ENCODE results near the gene SERPIND1.

Gene SERPIND1

GRCh38 chr22:20773793-20774212, at the start of gene SERPIND1:
Gene SERPIND1 (plus strand): TSS chr22:20774113. CDS start chr22:20779313, 5,200 bp downstream.
- H3K4me3 ChIP-seq (ENCODE audit: low read depth, low read length): no peak within 1 kb of the TSS
- no peak for DNase-seq (ENCODE audit: low read depth)
- no peak for TF ChIP-seq MYC (IDR thresholded peaks at IDR 0.05; ENCODE audit: low read depth, low read length)
- no peak for TF ChIP-seq POLR2A (IDR thresholded peaks at IDR 0.05; ENCODE audit: extremely low read depth, insufficient read length)
- TF ChIP-seq CTCF (IDR thresholded peaks at IDR 0.05; ENCODE audit: low read depth, low read length): no peak
- TF ChIP-seq, protein P1, sequence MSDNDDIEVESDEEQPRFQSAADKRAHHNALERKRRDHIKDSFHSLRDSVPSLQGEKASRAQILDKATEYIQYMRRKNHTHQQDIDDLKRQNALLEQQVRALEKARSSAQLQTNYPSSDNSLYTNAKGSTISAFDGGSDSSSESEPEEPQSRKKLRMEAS (IDR thresholded peaks at IDR 0.05; ENCODE audit: low read depth, low read length): no peak

DNA sequence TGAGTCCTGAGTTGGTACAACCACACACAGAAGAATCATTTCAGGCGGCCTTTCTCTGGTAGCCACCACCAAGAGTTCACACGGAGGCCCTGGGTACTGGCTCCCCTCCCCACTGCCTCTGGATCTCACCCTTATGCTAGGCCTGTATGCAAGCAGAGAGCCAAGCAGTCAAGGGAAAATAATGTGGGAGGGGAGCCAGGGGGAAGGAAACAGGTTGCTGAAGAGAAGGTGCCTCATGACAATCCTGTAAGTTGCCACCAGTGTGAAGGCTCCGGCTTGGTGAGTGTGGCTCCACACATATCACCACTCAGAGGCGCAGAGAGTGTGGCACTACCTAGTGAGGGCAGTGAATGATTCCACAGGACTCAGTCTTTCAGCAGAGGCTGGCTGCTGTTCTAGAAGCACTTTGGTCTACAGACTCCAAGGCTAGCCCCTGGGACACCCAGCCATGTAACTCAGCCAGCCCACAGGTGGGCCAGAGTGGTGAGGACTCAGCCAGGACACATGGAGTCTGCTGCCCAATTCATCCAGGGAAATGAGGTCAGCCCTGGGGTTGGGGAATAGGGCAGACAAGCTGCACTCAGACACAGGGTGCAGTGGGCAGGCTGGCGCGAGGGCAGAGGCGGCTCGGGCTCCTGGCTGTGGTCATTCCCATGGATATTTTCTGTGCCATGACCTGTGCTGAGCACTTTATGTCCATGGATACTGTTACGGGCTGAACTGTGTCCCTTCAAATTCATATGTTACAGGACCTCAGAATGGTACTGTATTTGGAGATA, 49.0 kb upstream of the SERPIND1 start:
- no peak for DNase-seq (ENCODE audit: low read depth)
- no peak for TF ChIP-seq MYC (IDR thresholded peaks at IDR 0.05; ENCODE audit: low read depth, low read length)
- TF ChIP-seq, protein P1 (IDR thresholded peaks at IDR 0.05; ENCODE audit: low read depth, low read length): no peak
- no peak for TF ChIP-seq CTCF (IDR thresholded peaks at IDR 0.05; ENCODE audit: low read depth, low read length)
- TF ChIP-seq POLR2A (IDR thresholded peaks at IDR 0.05; ENCODE audit: extremely low read depth, insufficient read length): no peak
- H3K4me3 ChIP-seq (ENCODE audit: low read depth, low read length): no peak overlapping the region

- no peak overlapping the region for H3K4me3 ChIP-seq (ENCODE audit: low read depth, low read length)
- DNase-seq (ENCODE audit: low read depth): no peak
- TF ChIP-seq CTCF (IDR thresholded peaks at IDR 0.05; ENCODE audit: low read depth, low read length) (no peak), MYC (IDR thresholded peaks at IDR 0.05; ENCODE audit: low read depth, low read length) (no peak), POLR2A (IDR thresholded peaks at IDR 0.05; ENCODE audit: extremely low read depth, insufficient read length) (no peak)
- TF ChIP-seq, protein P1 (IDR thresholded peaks at IDR 0.05; ENCODE audit: low read depth, low read length): no peak
Observed at GRCh38 chr22:20725987-20726558, 47.8 kb upstream of the SERPIND1 start.

GRCh38 chr22:20727118-20728015, 46.5 kb upstream of the SERPIND1 start:
- DNase-seq (ENCODE audit: low read depth): no peak
- H3K4me3 ChIP-seq (ENCODE audit: low read depth, low read length): no peak overlapping the region
- TF ChIP-seq POLR2A (IDR thresholded peaks at IDR 0.05; ENCODE audit: extremely low read depth, insufficient read length) (no peak), MYC (IDR thresholded peaks at IDR 0.05; ENCODE audit: low read depth, low read length) (no peak), CTCF (IDR thresholded peaks at IDR 0.05; ENCODE audit: low read depth, low read length) (no peak)
- TF ChIP-seq, protein P1 (IDR thresholded peaks at IDR 0.05; ENCODE audit: low read depth, low read length): no peak

DNA sequence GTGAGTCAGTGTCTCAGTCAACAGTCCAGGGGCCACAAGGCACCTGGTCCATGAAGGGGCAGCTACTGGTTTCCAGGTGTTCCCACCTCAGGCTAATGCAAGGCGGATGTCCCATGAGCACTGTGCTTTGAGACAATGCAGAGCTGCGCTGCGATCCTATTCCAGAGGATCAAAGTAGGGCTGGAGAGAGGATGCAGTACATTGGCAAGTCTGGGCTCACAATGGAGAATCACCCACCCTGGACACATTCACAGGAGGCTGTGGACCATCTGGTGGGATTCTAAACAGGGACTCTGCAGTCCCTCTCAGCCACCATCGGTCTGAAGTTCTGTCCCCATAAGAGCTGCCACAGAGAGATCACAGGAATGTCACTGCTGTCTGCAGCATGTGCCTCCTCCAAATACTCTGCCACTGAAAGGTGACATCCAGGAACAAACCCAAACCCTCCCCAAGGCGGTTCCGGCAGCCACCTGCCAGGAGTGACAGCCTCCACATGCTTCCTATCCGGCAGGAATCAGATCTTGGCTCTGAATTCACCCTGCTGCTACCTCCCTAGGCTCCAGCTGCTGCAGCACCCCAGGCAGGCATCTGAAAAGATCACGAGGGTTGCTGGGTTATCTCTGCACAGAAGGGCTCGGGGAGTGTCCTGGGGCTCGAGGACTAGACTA, 45.3 kb upstream of the SERPIND1 start:
- no peak for TF ChIP-seq MYC (IDR thresholded peaks at IDR 0.05; ENCODE audit: low read depth, low read length)
- no peak for TF ChIP-seq CTCF (IDR thresholded peaks at IDR 0.05; ENCODE audit: low read depth, low read length)
- no peak for TF ChIP-seq POLR2A (IDR thresholded peaks at IDR 0.05; ENCODE audit: extremely low read depth, insufficient read length)
- TF ChIP-seq, protein P1 (IDR thresholded peaks at IDR 0.05; ENCODE audit: low read depth, low read length): no peak
- no peak for DNase-seq (ENCODE audit: low read depth)
- H3K4me3 ChIP-seq (ENCODE audit: low read depth, low read length): no peak overlapping the region

All from NB4 (cell line).